IMR-90 (cell line): Measurements from ENCODE around the gene WDR27. TPM values are rescaled to one million over a fixed set of nuclear protein-coding genes. Genes with fewer than 3 reads are reported as not detected.

Source experiments
- ATAC-seq: fragments of 200-7000 bp; cut with Tn5 transposase; 2 replicates; pipeline ENCODE4 v1.9.1; 2020; ENCODE audit warnings: low read depth, mild to moderate bottlenecking, moderate library complexity
- BruUV-seq: library from RNA; stranded (reverse); fragments of 400-500 nt; replicated peaks from 2 replicates; lab custom pipeline; 2021; lab: Mats Ljungman, UMichigan
- CTCF ChIA-PET: fragments of 300-600 bp; formaldehyde crosslinking; extraction: SDS; loops from one replicate; lab custom pipeline; 2021; ENCODE audit warnings: antibody characterized with exemption; lab: Yijun Ruan, JAX
- POLR2A ChIA-PET: fragments of 300-600 bp; sonication (Branson Sonifier 250); formaldehyde crosslinking; loops from one replicate; lab custom pipeline; 2022; ENCODE audit warnings: antibody characterized with exemption; ENCODE audit not compliant: unreplicated experiment; lab: Charles Lee
- DNase-seq: peaks from one replicate; pipeline ENCODE4 v3.0.0; 2013
- H2AFZ ChIP-seq: replicated peaks from 2 replicates; pipeline ENCODE3; 2013; ENCODE audit warnings: low read length, mild to moderate bottlenecking; ENCODE audit not compliant: poor library complexity
- H2AK5ac ChIP-seq: 2 replicates; pipeline ENCODE4 v1.6.1; 2013; ENCODE audit warnings: low read depth, low read length, inconsistent platforms
- H2AK9ac ChIP-seq: replicated peaks from 2 replicates; pipeline ENCODE3; 2013; ENCODE audit warnings: mild to moderate bottlenecking, low read depth, low read length, moderate library complexity; ENCODE audit not compliant: poor library complexity
- H2BK120ac ChIP-seq: 2 replicates; pipeline ENCODE4 v1.6.1; 2013; ENCODE audit warnings: low read depth, low read length, inconsistent platforms
- H2BK15ac ChIP-seq: 3 replicates; pipeline ENCODE4 v1.6.1; 2013; ENCODE audit warnings: low read depth, low read length, inconsistent platforms
- H2BK20ac ChIP-seq: 2 replicates; pipeline ENCODE4 v1.6.1; 2013; ENCODE audit warnings: low read depth, mild to moderate bottlenecking, inconsistent platforms, low read length, moderate library complexity
- H2BK5ac ChIP-seq: 2 replicates; pipeline ENCODE4 v1.6.1; 2013; ENCODE audit warnings: mild to moderate bottlenecking, low read depth, low read length, inconsistent platforms; ENCODE audit not compliant: poor library complexity, severe bottlenecking
- H3K14ac ChIP-seq: replicated peaks from 2 replicates; pipeline ENCODE4 v1.6.1; 2013; ENCODE audit warnings: low read depth, low read length, inconsistent platforms
- H3K18ac ChIP-seq: 2 replicates; pipeline ENCODE4 v1.6.1; 2013; ENCODE audit warnings: low read depth, low read length, control low read depth
- H3K23ac ChIP-seq: 2 replicates; pipeline ENCODE4 v1.6.1; 2013; ENCODE audit warnings: low read depth, low read length, inconsistent platforms
- H3K27ac ChIP-seq: 2 replicates; pipeline ENCODE4 v1.5.1; 2013; ENCODE audit warnings: mild to moderate bottlenecking, control low read depth, low read length; ENCODE audit not compliant: insufficient read depth
- H3K27me3 ChIP-seq: 2 replicates; pipeline ENCODE4 v1.6.1; 2013; ENCODE audit warnings: low read length; ENCODE audit not compliant: control insufficient read depth, insufficient read depth
- H3K36me3 ChIP-seq: 2 replicates; pipeline ENCODE4 v1.6.1; 2013; ENCODE audit warnings: low read length, mixed read lengths; ENCODE audit not compliant: control insufficient read depth, insufficient read depth
- H3K4ac ChIP-seq: 2 replicates; pipeline ENCODE4 v1.6.1; 2013; ENCODE audit warnings: low read depth, low read length, inconsistent platforms
- H3K4me1 ChIP-seq: 2 replicates; pipeline ENCODE4 v1.6.1; 2013; ENCODE audit warnings: low read length, mixed read lengths; ENCODE audit not compliant: control insufficient read depth, insufficient read depth
- H3K4me2 ChIP-seq: 2 replicates; pipeline ENCODE4 v1.6.1; 2013; ENCODE audit warnings: low read depth, mild to moderate bottlenecking, control low read depth, low read length, moderate library complexity
- H3K4me3 ChIP-seq: 2 replicates; pipeline ENCODE4 v1.5.1; 2013; ENCODE audit warnings: low read depth, mild to moderate bottlenecking, control low read depth, low read length, moderate library complexity; ENCODE audit not compliant: insufficient read depth
- H3K56ac ChIP-seq: 2 replicates; pipeline ENCODE4 v1.6.1; 2013; ENCODE audit warnings: low read length, inconsistent platforms; ENCODE audit not compliant: insufficient read depth; ENCODE audit errors: extremely low read depth
- H3K79me1 ChIP-seq, 2 experiments: 2 replicates each; pipeline ENCODE4 v1.6.1; 2013; ENCODE audit warnings: low read length in 2 of 2, inconsistent platforms in 1 of 2, low read depth in 1 of 2
- H3K9ac ChIP-seq: 2 replicates; pipeline ENCODE4 v1.6.1; 2013; ENCODE audit warnings: low read depth, low read length, control low read depth
- H3K9me1 ChIP-seq: 2 replicates; pipeline ENCODE4 v1.6.1; 2013; ENCODE audit warnings: low read length, inconsistent platforms; ENCODE audit not compliant: insufficient read depth
- H3K9me3 ChIP-seq: 2 replicates; pipeline ENCODE4 v1.6.1; 2013; ENCODE audit warnings: low read length; ENCODE audit not compliant: control insufficient read depth, insufficient read depth
- H4K20me1 ChIP-seq: 2 replicates; pipeline ENCODE4 v1.6.1; 2013; ENCODE audit warnings: low read length, inconsistent platforms; ENCODE audit not compliant: insufficient read depth
- H4K5ac ChIP-seq: 2 replicates; pipeline ENCODE4 v1.6.1; 2013; ENCODE audit warnings: mild to moderate bottlenecking, low read depth, low read length, control low read depth
- H4K8ac ChIP-seq, 2 experiments: 2 replicates each; pipeline ENCODE4 v1.6.1; 2013; ENCODE audit warnings: low read depth in 2 of 2, low read length in 2 of 2, control low read depth in 1 of 2, inconsistent platforms in 1 of 2
- H4K91ac ChIP-seq: 2 replicates; pipeline ENCODE4 v1.6.1; 2013; ENCODE audit warnings: low read depth, low read length, inconsistent platforms; ENCODE audit not compliant: insufficient read depth
- BHLHE40 ChIP-seq: fragments of 150-350 bp; IDR thresholded peaks from 2 replicates; pipeline ENCODE4 v1.6.1; 2016; ENCODE audit warnings: mild to moderate bottlenecking, low read depth, low read length
- MAZ ChIP-seq: IDR thresholded peaks from 2 replicates; pipeline ENCODE4 v1.6.1; 2012; ENCODE audit warnings: low read depth, mild to moderate bottlenecking, low read length, improper control_type of control experiment, moderate library complexity, borderline replicate concordance
- MXI1 ChIP-seq: IDR thresholded peaks from 2 replicates; pipeline ENCODE4 v1.6.1; 2012; ENCODE audit warnings: low read depth, mild to moderate bottlenecking, low read length, moderate library complexity, borderline replicate concordance
- POLR2A ChIP-seq: IDR thresholded peaks from 2 replicates; pipeline ENCODE4 v1.6.1; 2012; ENCODE audit warnings: mild to moderate bottlenecking, low read depth, low read length
- dilution Hi-C: fragments of 300-500 bp; cut with HindIII; formaldehyde crosslinking; loops from one replicate; pipeline ENCODE4 v1.14.3; 2018; ENCODE audit warnings: low sequenced_read_pairs; ENCODE audit not compliant: unreplicated experiment
- in situ Hi-C: fragments of 300-500 bp; cut with MboI; formaldehyde crosslinking; loops from 3 replicates; pipeline ENCODE4 v1.14.3; 2019; ENCODE audit warnings: low sequenced_read_pairs, inconsistent platforms, mixed read lengths
- intact Hi-C: fragments of 100-400 bp; cut with micrococcal nuclease; formaldehyde crosslinking; loops from 2 replicates; pipeline ENCODE4 v1.10.0; 2022
- polyA plus RNA-seq, 3 experiments: library from polyadenylated mRNA; depleted of rRNA; stranded (reverse); fragments of >200 nt; gene quantifications; 2 replicates each; pipeline ENCODE4 v1.2.3, GENCODE V29; 2012; ENCODE audit warnings: low replicate concordance in 1 of 3
- total RNA-seq: library from RNA; depleted of rRNA; stranded (reverse); fragments of >200 nt; gene quantifications from 2 replicates; pipeline ENCODE4 v1.2.3, GENCODE V29; 2012

The WDR27 gene
- total and polyA plus RNA-seq, 2 of the 4 experiments (the other 2 are of a cell fraction): 7.0 to 18.5 TPM

- intact Hi-C loops: no loop called here
- no TSS peak for BruUV-seq
- in situ Hi-C loops: no loop called here
Measured at GRCh38 chr6:169726963-169727362, 25.1 kb upstream of the WDR27 start.

More at GRCh38 chr6:169726963-169727362, 25.1 kb upstream of the WDR27 start:
- H3K27me3 ChIP-seq: no peaks in the 10 kb centered on the region
- DNase-seq (no peak), ATAC-seq (no peak)
- peaks cover 3 to 10% of the 10 kb centered on the region in 2 experiments; a peak in 3 of 4 replicates for H3K79me1 ChIP-seq
- no peak overlapping the region for H2AFZ ChIP-seq
- H3K23ac ChIP-seq: no peak overlapping the region
- no peak overlapping the region for H3K27ac ChIP-seq
- TF ChIP-seq BHLHE40 (no peak), POLR2A (no peak), MXI1 (no peak), MAZ (no peak)
- no peak overlapping the region for H3K4me3 ChIP-seq
- no peak overlapping the region for H2BK15ac ChIP-seq
- H4K5ac ChIP-seq: no peak overlapping the region
- H2AK5ac ChIP-seq: no peak overlapping the region
- dilution Hi-C loops: no loop called here
- CTCF ChIA-PET: no interaction called here
- H3K4ac ChIP-seq: no peak overlapping the region
- no peak overlapping the region for H4K91ac ChIP-seq
- no peaks in the 10 kb centered on the region for H3K36me3 ChIP-seq
- no peak overlapping the region for H3K9ac ChIP-seq
- no peak overlapping the region for H2BK20ac ChIP-seq
- no peak overlapping the region for H3K56ac ChIP-seq
- H3K4me2 ChIP-seq: no peak overlapping the region
- H3K9me3 ChIP-seq: no peaks in the 10 kb centered on the region
- H2AK9ac ChIP-seq: no peak overlapping the region
- no peak overlapping the region for H2BK5ac ChIP-seq
- peaks cover 7% of the 10 kb centered on the region for H4K20me1 ChIP-seq
- 0 out of 2 replicates have a peak, but pooled peaks cover 2% of the 10 kb centered on the region for H3K9me1 ChIP-seq
- no peak overlapping the region for H3K18ac ChIP-seq
- peaks cover 2% of the 10 kb centered on the region; the same call in 1 of the 2 replicates for H3K4me1 ChIP-seq
- no peak overlapping the region for H3K14ac ChIP-seq
- POLR2A ChIA-PET: no interaction called here
- H4K8ac ChIP-seq: no peak overlapping the region
- H2BK120ac ChIP-seq: no peak overlapping the region
